Globus pallidus (tissue), 1 donor: ENCODE results near the gene C1QBP.
A peak's percentile ranks its signal among the peaks of the same experiment; 100 is the strongest.
"Not testable (repeated sequence)": the region's sequence is repeated elsewhere in the genome, so short reads cannot be mapped to it uniquely, and the experiment has no call there.

Experiments
- DNase-seq: peaks from one replicate; pipeline ENCODE4 v3.0.0-alpha.2; 2015; ENCODE audit warnings: low spot score

C1QBP gene

GRCh38 chr17:5431949-5432556 lies 6.9 kb downstream of the C1QBP start:
- DNase-seq = no peak

GRCh38 chr17:5431234-5431633 lies 7.7 kb downstream of the C1QBP start:
- not testable (repeated sequence) for DNase-seq

DNA sequence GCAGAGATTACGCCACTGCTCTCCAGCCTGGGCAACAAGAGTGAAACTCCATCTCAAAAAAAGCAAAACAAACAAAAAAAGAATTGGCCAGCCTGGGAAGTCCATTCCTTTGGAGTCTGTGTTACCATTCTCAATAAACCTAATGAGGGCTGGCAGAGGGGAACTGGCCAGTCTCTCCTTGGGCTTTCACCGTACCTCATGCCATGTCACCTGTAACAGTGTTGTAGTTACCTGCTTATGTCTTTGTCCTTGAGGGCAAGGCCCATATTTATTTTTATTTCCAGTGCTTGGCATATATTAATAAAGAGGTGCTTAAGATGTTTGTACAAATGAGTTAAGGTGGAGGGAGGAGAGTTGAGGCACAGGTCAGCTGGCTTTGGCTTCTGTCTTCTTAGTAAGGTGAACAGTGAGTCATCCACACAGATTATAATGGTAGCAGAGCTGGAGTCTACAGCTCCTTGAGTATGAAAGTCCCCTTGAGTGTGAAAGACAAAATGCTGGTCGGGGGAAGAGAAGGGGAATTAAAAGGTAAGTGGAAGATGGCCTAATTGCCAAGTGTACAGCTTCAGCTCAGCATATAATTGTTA lies 8.4 kb downstream of the C1QBP start:
- no peak for DNase-seq

GRCh38 chr17:5429191-5429887 lies 9.6 kb downstream of the C1QBP start:
- no peak for DNase-seq

DNA sequence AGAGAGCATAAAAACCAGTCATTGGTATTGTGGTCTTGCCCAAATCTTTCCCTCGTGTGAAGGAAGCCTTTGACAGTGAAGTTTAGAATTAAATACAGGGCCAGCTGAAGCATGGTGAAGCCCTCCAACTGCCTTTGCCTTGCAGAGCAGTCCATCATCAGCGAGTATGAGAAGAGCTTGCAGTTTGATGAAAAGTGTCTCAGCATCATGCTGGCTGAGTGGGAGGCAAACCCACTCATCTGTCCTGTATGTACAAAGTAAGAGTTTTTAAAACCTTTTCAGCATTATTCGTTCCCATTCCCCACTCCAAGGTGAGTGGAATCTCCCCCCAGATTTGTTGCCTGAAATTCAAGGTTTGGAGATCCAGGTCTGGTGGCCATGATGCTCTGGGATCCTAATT lies 13.1 kb downstream of the C1QBP start:
- DNase-seq = no peak

DNA sequence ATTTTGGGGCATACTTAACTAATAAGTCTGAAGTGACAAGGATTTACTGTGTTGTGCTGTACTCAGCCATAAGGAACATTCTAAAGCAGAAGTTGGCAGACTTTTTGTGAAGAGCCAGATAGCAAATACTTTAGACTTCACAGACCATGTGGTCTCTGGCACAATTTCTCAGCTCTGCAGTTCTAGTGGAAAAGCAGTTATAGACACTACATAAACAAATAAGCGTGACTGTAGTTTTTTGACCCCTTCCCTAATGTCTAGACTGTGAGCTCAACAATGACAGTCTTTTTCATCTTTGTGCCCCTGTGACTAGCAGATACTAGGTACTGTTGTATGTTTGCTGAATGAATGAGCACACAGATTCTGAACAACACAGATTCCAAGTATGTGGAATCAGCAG lies 14.0 kb downstream of the C1QBP start:
- no peak for DNase-seq

- DNase-seq = no peak
These were observed 16.4 kb downstream of the C1QBP start for GRCh38 chr17:5422505-5422904.

DNA sequence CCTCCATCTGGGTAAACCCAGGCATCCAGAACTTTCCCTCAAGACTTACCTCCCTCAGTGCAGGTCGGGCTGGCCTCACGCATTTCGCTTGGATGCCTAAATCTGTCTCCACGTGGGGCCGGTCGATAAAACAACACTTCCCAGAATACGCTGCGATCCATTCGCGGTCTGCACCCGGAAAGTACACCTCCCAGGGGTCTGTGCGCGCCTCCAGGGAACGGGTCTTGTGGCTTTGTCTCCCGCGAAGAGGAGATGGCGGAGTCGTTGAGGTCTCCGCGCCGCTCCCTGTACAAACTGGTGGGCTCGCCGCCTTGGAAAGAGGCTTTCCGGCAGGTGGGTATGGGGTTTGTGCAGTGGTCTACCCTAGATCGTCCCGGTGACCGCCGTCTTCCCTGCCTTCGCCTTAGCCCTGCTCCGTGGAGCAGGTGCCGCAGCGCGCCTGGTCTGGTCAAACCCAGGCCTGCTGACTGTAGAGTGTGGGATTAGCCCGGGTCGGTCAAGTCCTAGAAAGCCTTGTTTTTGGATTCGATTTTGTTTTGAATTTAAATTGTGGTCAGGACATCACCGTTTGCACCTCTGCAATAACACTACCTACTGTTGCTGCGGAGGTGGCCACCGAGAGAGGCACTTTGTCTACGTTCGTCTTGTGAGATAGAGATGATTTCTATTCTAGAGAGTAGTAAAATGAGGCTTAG lies 18.8 kb downstream of the C1QBP start, which contains the start of gene RPAIN:
Gene RPAIN (plus strand): TSS at position 224 of the 695 bp plus-strand sequence. CDS start 29 bp downstream, at position 253.
- DNase-seq = no peak

DNA sequence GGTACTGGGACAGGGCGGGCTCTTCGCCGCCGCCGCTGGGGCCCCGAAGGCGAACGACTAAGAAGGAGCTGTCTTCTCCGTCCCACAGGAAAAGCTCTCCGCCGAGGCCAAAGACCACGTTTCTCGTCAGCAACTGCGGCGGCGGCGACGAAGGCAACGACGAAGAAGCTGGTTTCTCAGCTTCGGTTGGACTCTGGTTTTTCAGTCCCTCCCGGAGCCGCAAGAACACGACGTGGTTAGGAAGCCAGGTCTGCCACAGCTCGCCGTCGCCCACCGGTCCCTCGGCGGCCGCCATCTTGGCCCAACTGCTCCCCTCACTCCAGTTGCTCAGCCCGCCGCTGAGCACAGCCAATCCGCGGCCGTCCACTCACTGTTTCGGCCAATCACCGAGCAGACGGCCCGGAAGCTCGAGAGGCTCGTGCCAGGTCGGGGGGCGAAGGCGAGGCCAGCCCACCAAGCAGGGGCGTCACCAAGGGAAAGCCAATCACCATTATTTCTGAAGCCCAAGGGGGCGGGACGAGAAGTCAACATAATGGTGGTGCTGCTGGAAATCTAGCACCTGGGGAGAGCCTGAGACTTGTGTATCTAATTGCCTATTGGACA lies 19.5 kb downstream of the C1QBP start, which contains the start of gene NUP88:
Gene NUP88 (minus strand): TSS at position 307 of the 603 bp plus-strand sequence. CDS start 12 bp downstream, at position 295.
- DNase-seq = peak; percentile 98

- DNase-seq = no peak
These were observed 20.0 kb downstream of the C1QBP start for GRCh38 chr17:5418858-5419355.

GRCh38 chr17:5416901-5417300 lies 22.1 kb downstream of the C1QBP start:
- no peak for DNase-seq

- DNase-seq = no peak
These were observed 25.3 kb downstream of the C1QBP start for GRCh38 chr17:5413682-5414081.

- no peak for DNase-seq
These were observed 28.2 kb downstream of the C1QBP start for GRCh38 chr17:5410594-5411272.

- no peak for DNase-seq
These were observed 30.8 kb downstream of the C1QBP start for GRCh38 chr17:5408186-5408585.

DNA sequence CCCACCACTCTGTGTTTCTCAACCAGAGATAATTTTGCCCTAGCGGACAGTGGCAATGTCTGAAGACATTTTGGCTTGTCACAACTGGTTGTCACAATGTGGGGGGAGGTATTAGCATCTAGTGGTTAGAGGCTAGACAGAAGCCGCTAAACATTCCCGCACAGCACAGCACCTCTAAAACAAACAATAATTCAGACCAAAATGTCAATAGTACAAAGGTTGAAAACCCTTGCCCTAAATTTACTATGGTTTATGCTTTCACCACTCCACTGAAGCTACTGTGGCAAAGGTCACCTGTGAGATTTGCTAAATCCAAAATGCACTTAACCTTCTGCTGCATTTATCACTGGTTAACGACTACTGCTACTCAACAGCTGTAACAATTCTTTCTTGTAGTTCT lies 33.6 kb downstream of the C1QBP start:
- DNase-seq = no peak

DNA sequence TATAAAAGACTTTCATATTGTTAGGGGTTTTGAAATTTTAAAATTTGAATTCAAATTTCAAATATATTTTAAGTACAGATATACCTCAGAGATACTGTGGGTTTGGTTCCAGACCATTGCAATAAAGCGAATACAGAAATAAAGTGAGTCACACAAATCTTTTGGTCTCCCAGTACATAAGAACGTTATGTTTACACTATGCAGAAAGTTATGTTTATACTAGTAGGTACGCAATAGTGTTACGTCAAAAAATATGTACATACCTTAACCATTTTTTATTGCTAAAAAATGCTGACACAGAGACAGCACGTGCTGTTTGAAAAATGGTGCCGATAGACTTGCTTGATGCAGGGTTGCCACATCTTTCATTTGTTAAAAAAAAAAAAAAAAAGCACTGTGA lies 39.2 kb downstream of the C1QBP start:
- DNase-seq = no peak

GRCh38 chr17:5396612-5397011 lies 42.3 kb downstream of the C1QBP start:
- no peak for DNase-seq

- no peak for DNase-seq
These were observed 47.3 kb downstream of the C1QBP start for GRCh38 chr17:5391678-5392077.
